Renal pelvis (tissue), 12 donors: Measurements from ENCODE around the gene USF2. TPM values are rescaled to one million over a fixed set of nuclear protein-coding genes. Genes with fewer than 3 reads are reported as not detected.
A peak's percentile ranks its signal among the peaks of the same experiment; 100 is the strongest.
"Not testable (repeated sequence)": the region's sequence is repeated elsewhere in the genome, so short reads cannot be mapped to it uniquely, and the experiment has no call there.

Experiments
- DNase-seq: peaks from one replicate; pipeline ENCODE4 v3.0.0-alpha.2; 2013
- long read RNA-seq, 16 experiments: transcript quantifications; one replicate each; lab custom pipeline, GENCODE V29; 2026
- polyA plus RNA-seq, 3 donors: library from polyadenylated mRNA; unstranded; fragments of 120-200 nt; gene quantifications; one replicate each; pipeline ENCODE4 v1.2.1, GENCODE V29; 2013; ENCODE audit not compliant: insufficient read length in 3 of 3

Gene USF2
- polyA plus RNA-seq, result 100 to 1,000 TPM; 171 to 192 (median 185) TPM
- long read RNA-seq, donor 1, transcript USF2-201 (10 exons, 1,634 nt), result major isoform, 7 of 24 reads
- long read RNA-seq, donor 1, partial matches to known transcripts, result 5 of 24 reads
- long read RNA-seq, donor 1, other reads (novel, unspliced or antisense), result 0 of 24 reads
- long read RNA-seq, donor 2, transcript USF2-201 (10 exons, 1,634 nt), result major isoform, 27 of 87 reads
- long read RNA-seq, donor 2, partial matches to known transcripts, result 49 of 87 reads
- long read RNA-seq, donor 2, other reads (novel, unspliced or antisense), result 0 of 87 reads
- long read RNA-seq, donor 3, transcript USF2-201 (10 exons, 1,634 nt), result major isoform, 14 of 43 reads
- long read RNA-seq, donor 3, transcript USF2-214 (3 exons, 848 nt), result minor isoform, 6 of 43 reads
- long read RNA-seq, donor 3, partial matches to known transcripts, result 18 of 43 reads
- long read RNA-seq, donor 3, other reads (novel, unspliced or antisense), result 0 of 43 reads
- long read RNA-seq, donor 4, transcript USF2-212 (4 exons, 446 nt), result minor isoform, 5 of 101 reads
- long read RNA-seq, donor 4, transcript USF2-201 (10 exons, 1,634 nt), result major isoform, 19 of 101 reads
- long read RNA-seq, donor 4, partial matches to known transcripts, result 65 of 101 reads
- long read RNA-seq, donor 4, other reads (novel, unspliced or antisense), result 0 of 101 reads
- long read RNA-seq, donor 5, transcript USF2-201 (10 exons, 1,634 nt), result major isoform, 5 of 32 reads
- long read RNA-seq, donor 5, partial matches to known transcripts, result 18 of 32 reads
- long read RNA-seq, donor 5, other reads (novel, unspliced or antisense), result 0 of 32 reads
- long read RNA-seq, donor 6, transcript USF2-214 (3 exons, 848 nt), result minor isoform, 6 of 64 reads
- long read RNA-seq, donor 6, transcript USF2-201 (10 exons, 1,634 nt), result major isoform, 15 of 64 reads
- long read RNA-seq, donor 6, transcript USF2-212 (4 exons, 446 nt), result minor isoform, 5 of 64 reads
- long read RNA-seq, donor 6, partial matches to known transcripts, result 34 of 64 reads
- long read RNA-seq, donor 6, other reads (novel, unspliced or antisense), result 0 of 64 reads
- long read RNA-seq, donor 7, transcript USF2-206 (2 exons, 2,742 nt), result minor isoform, 8 of 88 reads
- long read RNA-seq, donor 7, transcript USF2-212 (4 exons, 446 nt), result minor isoform, 6 of 88 reads
- long read RNA-seq, donor 7, transcript USF2-214 (3 exons, 848 nt), result minor isoform, 10 of 88 reads
- long read RNA-seq, donor 7, transcript USF2-201 (10 exons, 1,634 nt), result major isoform, 19 of 88 reads
- long read RNA-seq, donor 7, partial matches to known transcripts, result 44 of 88 reads
- long read RNA-seq, donor 7, other reads (novel, unspliced or antisense), result 0 of 88 reads
- long read RNA-seq, donor 8, transcript USF2-201 (10 exons, 1,634 nt), result major isoform, 7 of 45 reads
- long read RNA-seq, donor 8, partial matches to known transcripts, result 29 of 45 reads
- long read RNA-seq, donor 8, other reads (novel, unspliced or antisense), result 0 of 45 reads
- long read RNA-seq, donor 9, transcript USF2-214 (3 exons, 848 nt), result minor isoform, 6 of 43 reads
- long read RNA-seq, donor 9, transcript USF2-212 (4 exons, 446 nt), result minor isoform, 7 of 43 reads
- long read RNA-seq, donor 9, transcript USF2-201 (10 exons, 1,634 nt), result major isoform, 19 of 43 reads
- long read RNA-seq, donor 9, partial matches to known transcripts, result 6 of 43 reads
- long read RNA-seq, donor 9, other reads (novel, unspliced or antisense), result 0 of 43 reads
- long read RNA-seq, donor 10, transcript USF2-201 (10 exons, 1,634 nt), result major isoform, 19 of 102 reads
- long read RNA-seq, donor 10, partial matches to known transcripts, result 70 of 102 reads
- long read RNA-seq, donor 10, other reads (novel, unspliced or antisense), result 0 of 102 reads
- long read RNA-seq, donor 11, transcript USF2-201 (10 exons, 1,634 nt), result major isoform, 7 of 63 reads
- long read RNA-seq, donor 11, partial matches to known transcripts, result 46 of 63 reads
- long read RNA-seq, donor 11, other reads (novel, unspliced or antisense), result 0 of 63 reads
- long read RNA-seq, donor 12, transcript USF2-202 (9 exons, 1,523 nt), result minor isoform, 5 of 67 reads
- long read RNA-seq, donor 12, transcript USF2-201 (10 exons, 1,634 nt), result major isoform, 29 of 67 reads
- long read RNA-seq, donor 12, transcript USF2-214 (3 exons, 848 nt), result minor isoform, 5 of 67 reads
- long read RNA-seq, donor 12, partial matches to known transcripts, result 19 of 67 reads
- long read RNA-seq, donor 12, other reads (novel, unspliced or antisense), result 0 of 67 reads
- long read RNA-seq, donor 13, transcript USF2-201 (10 exons, 1,634 nt), result minor isoform, 5 of 31 reads
- long read RNA-seq, donor 13, transcript USF2-206 (2 exons, 2,742 nt), result major isoform, 7 of 31 reads
- long read RNA-seq, donor 13, partial matches to known transcripts, result 11 of 31 reads
- long read RNA-seq, donor 13, other reads (novel, unspliced or antisense), result 0 of 31 reads
- long read RNA-seq, donor 14, result 0 reads
- long read RNA-seq, donor 15, transcript USF2-214 (3 exons, 848 nt), result minor isoform, 6 of 131 reads
- long read RNA-seq, donor 15, transcript USF2-212 (4 exons, 446 nt), result minor isoform, 8 of 131 reads
- long read RNA-seq, donor 15, transcript USF2-201 (10 exons, 1,634 nt), result major isoform, 33 of 131 reads
- long read RNA-seq, donor 15, partial matches to known transcripts, result 73 of 131 reads
- long read RNA-seq, donor 15, other reads (novel, unspliced or antisense), result 0 of 131 reads
- long read RNA-seq, donor 16, transcript USF2-201 (10 exons, 1,634 nt), result major isoform, 9 of 89 reads
- long read RNA-seq, donor 16, transcript USF2-214 (3 exons, 848 nt), result minor isoform, 7 of 89 reads
- long read RNA-seq, donor 16, partial matches to known transcripts, result 67 of 89 reads
- long read RNA-seq, donor 16, other reads (novel, unspliced or antisense), result 0 of 89 reads

DNA sequence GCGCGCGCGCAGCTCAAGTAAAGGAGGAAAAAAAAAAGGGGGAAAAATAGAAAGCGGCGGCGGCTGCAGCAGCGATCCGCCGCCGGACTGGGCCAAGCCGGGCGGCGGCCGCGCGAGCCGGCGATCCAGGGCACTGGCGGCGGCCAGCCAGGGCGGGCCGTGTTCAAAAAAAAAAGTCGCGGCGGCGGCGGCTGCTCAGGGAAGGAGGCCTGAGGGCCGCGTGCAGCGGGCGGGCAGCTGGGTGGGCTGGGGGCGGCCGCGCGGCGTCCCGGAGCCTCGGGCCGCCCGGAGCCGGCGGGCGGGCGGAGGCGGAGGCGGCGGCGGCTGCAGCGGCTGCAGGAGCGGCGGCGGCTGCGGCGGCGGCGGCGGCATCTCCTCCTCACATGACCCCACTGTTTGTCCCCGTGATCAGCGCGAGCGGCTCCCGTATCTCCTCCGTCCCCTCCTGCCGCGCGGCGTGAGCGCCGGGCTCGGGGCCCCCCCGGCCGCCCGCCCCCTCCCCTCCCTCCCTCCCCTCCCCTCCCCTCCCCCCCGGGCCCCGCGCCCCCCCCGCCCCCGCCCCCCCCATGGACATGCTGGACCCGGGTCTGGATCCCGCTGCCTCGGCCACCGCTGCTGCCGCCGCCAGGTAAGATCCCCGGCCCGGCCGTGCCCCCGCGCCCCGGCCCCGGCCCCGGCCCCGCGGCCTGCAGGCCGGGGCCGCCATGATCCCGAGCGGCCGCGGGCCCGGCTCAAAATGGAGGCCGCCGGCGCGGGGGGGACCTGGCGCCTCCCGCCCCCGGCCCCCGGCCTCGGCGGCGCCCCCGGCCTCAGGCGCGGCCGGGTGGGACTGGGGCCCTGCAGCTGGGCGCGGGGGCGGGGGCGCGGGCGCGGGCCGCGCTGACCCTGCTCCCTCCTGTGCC, at the start of gene USF2:
USF2 (plus strand) TSS at position 427 of the 902 bp plus-strand sequence; CDS start at position 567, 140 bp downstream.
- peak; percentile 69 for DNase-seq

DNA sequence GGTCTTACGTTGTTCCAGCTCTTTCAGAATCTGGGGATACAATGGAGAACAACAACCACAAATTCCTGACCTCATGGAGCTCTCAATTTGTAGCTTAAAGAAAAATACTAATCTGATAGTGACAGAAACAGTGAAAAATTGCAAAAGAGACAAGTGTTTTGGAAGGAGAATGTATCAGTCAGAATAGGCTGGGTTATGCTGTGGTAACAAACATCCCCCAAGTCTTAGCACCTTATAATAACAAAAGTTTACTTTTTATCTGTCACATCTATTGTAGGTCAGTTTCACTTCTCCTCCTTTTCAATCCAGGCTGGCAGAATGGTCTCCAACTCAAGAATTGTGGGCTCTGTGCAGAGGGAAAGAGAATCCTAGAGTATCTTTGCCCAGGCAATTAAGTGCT, 49.8 kb upstream of the USF2 start:
- DNase-seq, result no peak

- DNase-seq, result no peak
Observed at GRCh38 chr19:35220315-35220921, 48.3 kb upstream of the USF2 start.

GRCh38 chr19:35220973-35221590, 47.7 kb upstream of the USF2 start:
- not testable (repeated sequence) for DNase-seq

DNA sequence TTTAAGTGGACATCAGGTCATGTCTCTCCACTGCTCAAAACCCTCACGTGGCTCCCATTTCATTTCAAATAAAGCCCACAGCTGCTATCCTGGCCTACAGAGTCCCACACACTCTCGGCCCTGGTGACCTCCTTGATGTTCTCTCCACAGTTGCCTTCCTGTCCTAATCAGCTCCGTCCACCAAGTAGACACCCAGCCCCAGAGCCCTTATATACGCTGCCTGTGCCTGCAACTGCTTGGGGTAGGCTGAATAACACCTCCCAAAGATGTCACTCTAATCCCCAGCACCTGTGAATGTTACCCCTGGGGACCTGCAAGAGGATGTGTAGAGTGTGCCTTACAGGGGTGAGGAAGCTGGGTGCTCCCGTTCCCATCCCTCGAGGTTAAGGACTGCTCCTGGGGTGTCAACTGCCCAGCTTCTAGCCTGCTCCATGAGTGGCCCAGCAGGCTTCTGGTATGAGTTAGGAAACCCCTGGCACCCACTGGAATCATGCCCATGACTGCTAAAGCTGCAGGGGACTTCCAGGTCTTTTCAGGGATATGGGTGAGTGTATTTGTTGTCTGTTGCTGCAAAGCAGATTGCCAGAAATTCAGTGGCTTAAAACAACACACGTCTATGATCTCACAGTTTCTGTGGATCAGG, 46.3 kb upstream of the USF2 start:
- no peak for DNase-seq

DNA sequence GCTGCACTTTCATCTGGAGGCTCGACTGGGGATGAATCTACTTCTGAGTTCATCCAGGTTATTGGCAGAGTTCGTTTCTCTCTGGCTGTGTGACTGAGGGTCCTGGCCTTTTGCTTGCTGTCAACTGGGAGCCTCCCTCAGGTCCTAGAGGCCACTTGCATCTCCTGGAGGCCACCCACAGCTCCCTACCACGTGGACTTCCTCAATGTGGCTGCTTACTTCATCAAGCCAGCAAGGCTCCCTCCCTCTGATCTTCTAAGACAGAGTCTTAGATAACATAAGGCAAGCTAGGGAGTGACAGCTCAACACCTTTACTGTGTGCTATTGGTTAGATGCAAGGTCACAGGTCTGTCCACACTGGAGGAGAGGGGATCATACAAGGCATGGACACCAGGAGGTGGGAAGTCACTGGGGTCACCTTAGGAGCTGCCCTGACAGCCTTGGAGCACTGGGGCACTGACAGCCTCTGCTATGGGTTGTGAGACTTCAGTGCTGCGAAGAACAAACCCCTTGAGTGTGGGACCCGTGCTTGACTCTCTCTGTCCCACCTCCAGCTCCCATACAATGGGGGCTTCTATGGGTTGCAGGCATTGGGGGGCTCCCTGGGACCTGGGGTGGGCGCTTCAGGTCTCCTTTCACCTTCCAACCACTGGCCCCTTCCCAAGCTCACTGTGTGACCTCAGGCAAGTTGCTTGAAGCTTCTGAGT, 45.5 kb upstream of the USF2 start:
- no peak for DNase-seq

- DNase-seq, result no peak
Observed at GRCh38 chr19:35223862-35224505, 44.8 kb upstream of the USF2 start.

DNA sequence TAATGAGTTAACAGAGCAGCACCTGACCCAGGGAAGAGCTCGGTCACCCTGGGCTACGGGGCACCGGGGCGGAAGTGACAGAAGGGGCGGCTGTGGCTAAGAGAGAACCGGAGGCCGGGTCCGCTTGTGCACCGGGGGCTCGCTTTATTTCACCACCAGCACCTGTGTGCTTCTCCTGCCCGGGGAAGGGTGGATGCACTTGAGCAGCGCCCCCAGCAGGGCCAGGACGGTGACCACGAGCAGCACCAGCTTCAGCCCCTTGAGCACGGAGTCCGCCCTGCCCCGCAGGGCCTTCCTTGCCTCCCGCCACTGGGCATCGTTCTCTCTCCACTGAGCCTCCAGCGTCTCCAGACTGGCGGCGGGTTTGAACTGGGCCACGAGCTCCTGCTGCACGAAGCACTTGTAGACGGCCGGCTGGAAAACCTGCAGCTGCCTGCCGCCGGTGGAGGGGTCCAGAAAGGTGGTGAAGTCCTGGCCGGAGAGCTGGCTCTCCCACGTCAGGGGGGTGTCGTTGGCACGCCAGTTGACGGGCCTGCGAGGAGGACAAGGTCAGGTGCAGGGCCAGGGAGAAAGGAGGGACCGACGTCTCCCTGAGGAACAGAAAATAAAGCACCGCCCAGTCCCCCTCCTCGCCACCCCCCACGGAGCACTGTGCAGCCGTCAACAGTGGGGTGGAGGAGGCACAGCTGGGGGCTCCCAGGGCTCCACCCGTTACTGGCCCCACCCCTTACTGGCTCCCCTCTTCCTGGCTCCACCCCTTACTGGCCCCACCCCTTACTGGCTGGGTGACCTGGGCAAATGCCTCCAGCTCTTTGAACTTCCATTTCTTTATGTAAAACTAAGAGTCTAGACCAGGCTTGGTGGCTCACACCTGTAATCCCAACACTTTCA, 43.8 kb upstream of the USF2 start:
- DNase-seq, result no peak

DNA sequence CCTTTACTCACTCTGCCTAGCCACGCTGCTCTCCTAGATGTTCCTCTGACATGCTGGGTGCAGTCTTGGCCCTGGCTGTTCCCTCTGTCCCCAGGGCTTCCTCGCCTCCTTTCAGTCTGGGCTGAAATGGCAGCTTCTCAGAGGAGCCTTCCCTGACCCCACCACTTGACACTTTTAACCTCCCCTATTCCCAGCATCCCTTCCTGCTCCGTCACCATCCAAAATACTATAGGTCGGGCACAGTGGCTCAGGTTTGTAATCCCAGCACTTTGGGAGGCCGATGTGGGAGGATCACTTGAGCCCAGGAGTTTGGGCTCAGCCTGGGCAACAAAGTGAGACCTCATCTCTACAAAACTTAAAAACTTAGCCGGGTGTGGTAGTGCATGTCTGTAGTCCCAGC, 42.8 kb upstream of the USF2 start:
- no peak for DNase-seq

- no peak for DNase-seq
Observed at GRCh38 chr19:35226748-35227147, 42.0 kb upstream of the USF2 start.

DNA sequence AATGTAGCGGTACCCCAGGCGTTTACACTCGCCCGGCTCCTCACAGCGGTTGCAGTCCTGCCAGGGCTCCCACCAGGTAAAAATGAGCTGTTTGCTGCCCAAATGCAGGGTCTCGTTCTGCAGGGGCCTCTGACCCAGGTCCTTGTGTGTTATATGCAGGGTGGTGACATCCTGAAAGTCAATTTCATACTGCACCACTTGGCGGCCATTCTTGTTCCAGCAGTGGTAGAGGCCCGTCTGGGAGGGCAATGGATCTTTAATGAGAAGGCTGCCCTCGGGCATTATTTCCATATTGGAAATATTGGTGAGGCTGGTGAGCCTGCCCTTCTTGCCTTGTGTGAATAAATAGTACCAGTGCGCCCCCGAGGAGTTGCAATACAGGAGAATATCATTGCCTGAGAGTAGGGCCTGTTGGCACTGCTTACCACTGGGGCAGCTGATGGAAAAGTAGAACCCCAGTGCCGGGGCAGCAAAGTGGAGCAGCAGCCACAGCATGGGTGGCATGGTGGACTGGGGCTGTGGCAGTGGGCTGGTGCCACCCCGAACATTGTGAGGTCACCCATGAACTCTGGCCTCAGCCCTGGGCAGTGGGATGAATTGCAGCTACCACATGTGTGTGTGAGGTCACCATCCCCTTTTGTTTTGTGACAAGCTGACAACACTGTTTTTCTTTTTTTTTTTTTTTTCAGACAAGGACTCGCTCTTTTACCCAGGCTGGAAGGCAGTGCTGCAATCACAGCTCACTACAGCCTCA, 40.4 kb upstream of the USF2 start, which contains the start of gene FAM187B:
FAM187B (minus strand) TSS at position 563 of the 754 bp plus-strand sequence; CDS start at position 504, 59 bp downstream.
- DNase-seq, result no peak

DNA sequence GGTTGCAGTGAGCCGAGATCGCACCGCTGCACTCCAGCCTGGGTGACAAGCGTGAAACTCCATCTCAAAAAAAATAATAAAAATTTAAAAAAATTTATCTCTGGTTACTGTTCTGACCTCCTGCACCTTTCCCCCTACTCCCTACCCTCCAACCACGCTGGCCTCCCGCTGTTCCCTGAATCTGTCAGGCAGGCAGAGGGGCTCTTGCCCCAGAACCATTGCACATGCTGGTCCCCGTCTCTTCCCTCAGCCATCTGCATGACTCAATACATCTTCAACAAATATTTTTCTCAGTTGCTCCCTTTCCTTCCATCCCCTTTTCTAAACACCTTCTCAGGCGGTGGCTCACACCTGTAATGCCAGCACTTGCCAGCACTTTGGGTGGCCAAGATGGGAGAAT, 39.2 kb upstream of the USF2 start:
- DNase-seq, result no peak
